HEK293T (cell line): ENCODE measurements around the gene FGF2.
"Not testable (repeated sequence)": the region's sequence is repeated elsewhere in the genome, so short reads cannot be mapped to it uniquely, and the experiment has no call there.

Source experiments
- CTCF ChIA-PET: fragments of 350-600 bp; formaldehyde crosslinking; extraction: SDS; loops from one replicate; lab custom pipeline; 2021; ENCODE audit warnings: antibody characterized with exemption, inconsistent platforms; lab: Yijun Ruan, JAX
- POLR2A ChIA-PET: fragments of 350-600 bp; formaldehyde crosslinking; extraction: SDS; loops from one replicate; lab custom pipeline; 2020; ENCODE audit warnings: antibody characterized with exemption, inconsistent platforms; lab: Yijun Ruan, JAX
- DNase-seq: peaks from one replicate; pipeline ENCODE4 v3.0.0; 2012; ENCODE audit warnings: mixed read lengths; ENCODE audit errors: extremely low spot score
- ARNT ChIP-seq: fragments of 450-650 bp; IDR thresholded peaks from 2 replicates; pipeline ENCODE4 v1.6.1; 2017; ENCODE audit warnings: mild to moderate bottlenecking
- BHLHE40 ChIP-seq: fragments of 450-650 bp; IDR thresholded peaks from 2 replicates; pipeline ENCODE4 v1.6.1; 2016; ENCODE audit warnings: mild to moderate bottlenecking, moderate library complexity, borderline replicate concordance
- CTBP1 ChIP-seq: fragments of 450-650 bp; IDR thresholded peaks from 2 replicates; pipeline ENCODE4 v1.6.1; 2016; ENCODE audit warnings: borderline replicate concordance
- ELF4 ChIP-seq: fragments of 450-650 bp; IDR thresholded peaks from 2 replicates; pipeline ENCODE4 v1.6.1; 2017; ENCODE audit warnings: antibody characterized with exemption
- FOXA1 ChIP-seq: fragments of 450-650 bp; IDR thresholded peaks from 2 replicates; pipeline ENCODE4 v1.6.1; 2016; ENCODE audit warnings: mild to moderate bottlenecking
- FOXK2 ChIP-seq: fragments of 450-650 bp; IDR thresholded peaks from 2 replicates; pipeline ENCODE4 v1.6.1; 2016; ENCODE audit warnings: mild to moderate bottlenecking
- FOXM1 ChIP-seq: fragments of 450-650 bp; IDR thresholded peaks from 2 replicates; pipeline ENCODE4 v1.6.1; 2017; ENCODE audit warnings: mild to moderate bottlenecking, borderline replicate concordance
- HDGF ChIP-seq: fragments of 450-650 bp; IDR thresholded peaks from 2 replicates; pipeline ENCODE4 v1.6.1; 2017; ENCODE audit warnings: antibody characterized with exemption, borderline replicate concordance
- L3MBTL2 ChIP-seq: fragments of 450-650 bp; conservative IDR thresholded peaks from 2 replicates; pipeline ENCODE4 v1.6.1; 2016; ENCODE audit warnings: mild to moderate bottlenecking
- LEF1 ChIP-seq: fragments of 450-650 bp; IDR thresholded peaks from 2 replicates; pipeline ENCODE4 v1.6.1; 2017; ENCODE audit warnings: mild to moderate bottlenecking, borderline replicate concordance
- NFRKB ChIP-seq: fragments of 450-650 bp; IDR thresholded peaks from 2 replicates; pipeline ENCODE4 v1.6.1; 2016; ENCODE audit warnings: mild to moderate bottlenecking, moderate library complexity
- PKNOX1 ChIP-seq: fragments of 450-650 bp; IDR thresholded peaks from 2 replicates; pipeline ENCODE4 v1.6.1; 2016
- SP1 ChIP-seq: fragments of 450-650 bp; IDR thresholded peaks from 2 replicates; pipeline ENCODE4 v1.6.1; 2017
- SUZ12 ChIP-seq: fragments of 450-650 bp; IDR thresholded peaks from 2 replicates; pipeline ENCODE4 v1.6.1; 2016; ENCODE audit warnings: mild to moderate bottlenecking
- TARDBP ChIP-seq: fragments of 450-650 bp; IDR thresholded peaks from 2 replicates; pipeline ENCODE4 v1.6.1; 2016
- ZNF384 ChIP-seq: fragments of 450-650 bp; IDR thresholded peaks from 2 replicates; pipeline ENCODE4 v1.6.1; 2016

The FGF2 gene

DNA sequence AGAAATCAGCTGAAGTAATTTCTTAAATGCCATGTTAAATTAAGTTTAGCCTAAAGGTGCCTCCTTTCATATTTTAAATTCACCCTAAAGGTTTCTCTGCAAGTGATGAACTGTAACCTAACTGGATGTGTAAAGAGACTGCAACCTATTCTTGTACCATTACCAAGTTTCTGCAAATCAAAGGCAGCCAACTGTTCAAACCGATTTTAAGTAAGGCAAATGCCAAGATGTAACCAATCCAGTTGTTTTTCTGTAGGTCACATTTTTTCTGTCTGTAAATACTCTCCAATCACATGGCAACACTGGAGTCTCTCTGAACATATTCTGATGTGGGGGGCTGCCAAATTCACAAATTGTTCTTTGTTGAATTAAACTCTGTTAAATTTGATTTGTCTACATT lies 42.4 kb upstream of the FGF2 start:
- ChIA-PET CTCF (no interaction called here), POLR2A (no interaction called here)
- TF ChIP-seq PKNOX1: no peak
- no peak for TF ChIP-seq TARDBP
- no peak for TF ChIP-seq ZNF384
- no peak for TF ChIP-seq L3MBTL2
- TF ChIP-seq ARNT: no peak
- no peak for TF ChIP-seq CTBP1
- no peak for TF ChIP-seq NFRKB
- TF ChIP-seq FOXM1: no peak
- TF ChIP-seq SUZ12: no peak
- no peak for TF ChIP-seq ELF4
- TF ChIP-seq FOXK2: no peak
- no peak for TF ChIP-seq SP1
- no peak for TF ChIP-seq HDGF
- no peak for TF ChIP-seq BHLHE40
- TF ChIP-seq LEF1: no peak
- TF ChIP-seq FOXA1: no peak
- no peak for DNase-seq

DNA sequence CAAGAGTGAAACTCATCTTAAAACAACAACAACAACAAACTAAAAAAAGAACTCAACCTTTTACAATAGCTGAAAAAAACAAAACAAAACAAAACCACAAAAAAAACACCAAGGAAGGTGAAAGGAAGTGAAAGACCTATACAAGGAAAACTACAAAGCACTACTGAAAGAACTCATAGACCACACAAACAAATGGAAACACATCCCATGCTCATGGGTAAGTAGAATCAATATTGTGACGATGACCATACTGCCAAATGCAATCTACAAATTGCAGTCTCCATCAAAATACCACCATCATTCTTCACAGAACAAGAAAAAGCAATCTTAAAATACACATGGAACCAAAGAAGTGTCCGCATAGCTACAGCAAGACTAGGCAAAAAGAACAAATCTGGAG lies 41.5 kb upstream of the FGF2 start:
- CTCF ChIA-PET: no interaction called here
- no peak for TF ChIP-seq TARDBP
- no peak for TF ChIP-seq CTBP1
- no peak for TF ChIP-seq ZNF384
- no peak for TF ChIP-seq ELF4
- no peak for TF ChIP-seq HDGF
- TF ChIP-seq SP1: no peak
- TF ChIP-seq SUZ12: no peak
- TF ChIP-seq NFRKB: no peak
- TF ChIP-seq ARNT: no peak
- TF ChIP-seq FOXK2: no peak
- TF ChIP-seq FOXA1: no peak
- TF ChIP-seq BHLHE40: no peak
- TF ChIP-seq L3MBTL2: no peak
- no peak for TF ChIP-seq FOXM1
- TF ChIP-seq PKNOX1: no peak
- TF ChIP-seq LEF1: no peak
- POLR2A ChIA-PET: no interaction called here
- no peak for DNase-seq

- CTCF ChIA-PET, POLR2A ChIA-PET: not testable (repeated sequence)
Observed at GRCh38 chr4:122786296-122786695, 40.3 kb upstream of the FGF2 start.

DNA sequence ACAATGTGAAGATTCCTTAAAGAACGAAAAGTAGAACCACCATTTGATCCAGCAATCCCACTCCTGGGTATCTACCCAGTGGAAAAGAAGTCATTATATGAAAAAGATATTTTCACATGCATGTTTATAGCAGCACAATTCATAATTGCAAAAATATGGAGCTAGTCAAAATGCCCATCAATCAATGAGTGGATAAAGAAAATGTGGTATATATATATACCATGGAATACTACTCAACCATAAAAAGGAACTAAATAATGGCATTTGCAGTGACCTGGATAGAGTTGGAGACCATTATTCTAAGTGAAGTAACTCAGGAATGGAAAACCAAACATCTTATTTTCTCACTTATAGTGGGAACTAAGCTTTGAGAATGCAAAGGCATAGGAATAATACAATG lies 39.7 kb upstream of the FGF2 start:
- POLR2A ChIA-PET, CTCF ChIA-PET, DNase-seq: not testable (repeated sequence)

More at GRCh38 chr4:122786296-122786695, 40.3 kb upstream of the FGF2 start:
- not testable (repeated sequence) for DNase-seq

DNA sequence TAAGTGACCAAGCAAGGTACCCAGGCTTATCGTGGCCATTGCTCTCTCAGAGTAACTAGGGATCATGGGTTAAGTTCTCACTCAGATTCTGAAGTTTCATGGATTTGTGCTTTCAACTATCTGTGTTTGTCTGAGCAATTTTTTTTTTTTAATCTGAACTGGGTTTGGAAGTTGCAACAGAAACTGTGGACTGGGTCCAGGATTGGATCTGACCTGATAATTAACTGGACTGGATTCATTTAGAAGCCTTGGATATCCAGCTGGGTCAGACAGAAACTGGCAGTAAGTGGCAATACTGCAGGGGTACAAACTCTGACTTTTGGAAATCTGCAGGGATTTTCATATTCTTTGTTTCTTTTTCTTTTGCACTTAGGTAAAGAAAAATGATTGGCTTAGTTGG lies 38.7 kb upstream of the FGF2 start:
- CTCF ChIA-PET: no interaction called here
- no peak for TF ChIP-seq CTBP1
- TF ChIP-seq BHLHE40: no peak
- no peak for DNase-seq
- POLR2A ChIA-PET: no interaction called here

DNA sequence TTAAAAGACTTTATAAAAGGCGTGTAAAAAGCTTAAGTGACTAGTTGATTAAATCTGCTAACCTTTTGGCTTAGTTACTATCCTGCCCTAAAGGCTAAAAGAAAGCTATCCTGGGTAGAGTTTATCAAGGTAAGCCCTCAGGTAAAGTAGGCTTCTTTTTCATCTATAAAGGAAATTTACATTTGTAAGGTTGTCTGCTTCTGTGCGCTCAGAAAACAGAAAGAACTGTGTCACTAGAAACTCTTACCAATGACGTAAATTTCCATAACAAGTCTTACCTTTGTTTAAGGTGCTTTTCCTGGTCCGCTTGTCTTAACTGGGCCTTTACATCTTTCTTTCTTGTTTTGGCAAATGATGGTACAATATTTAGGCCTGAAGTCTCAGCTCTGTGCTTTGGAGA lies 37.7 kb upstream of the FGF2 start:
- ChIA-PET POLR2A (no interaction called here), CTCF (interaction anchor here (0.6 kb wide), 1 partner anchor 1399 kb away, joined by 3 read pairs; no protein-coding TSS in a partner anchor)
- DNase-seq: no peak
- no peak for TF ChIP-seq FOXK2
- no peak for TF ChIP-seq LEF1
- no peak for TF ChIP-seq HDGF
- TF ChIP-seq SP1: no peak
- TF ChIP-seq NFRKB: no peak
- TF ChIP-seq ARNT: no peak
- no peak for TF ChIP-seq CTBP1
- TF ChIP-seq BHLHE40: no peak
- no peak for TF ChIP-seq ELF4
- no peak for TF ChIP-seq FOXA1
- no peak for TF ChIP-seq FOXM1
- TF ChIP-seq TARDBP: no peak
- TF ChIP-seq ZNF384: no peak
- no peak for TF ChIP-seq PKNOX1
- TF ChIP-seq SUZ12: no peak
- no peak for TF ChIP-seq L3MBTL2

- DNase-seq: no peak
- ChIA-PET CTCF (no interaction called here), POLR2A (interaction anchor here (0.6 kb wide), 1 partner anchor 104 kb away, joined by 3 read pairs; no protein-coding TSS in a partner anchor)
- TF ChIP-seq LEF1: no peak
- no peak for TF ChIP-seq FOXM1
- no peak for TF ChIP-seq SP1
- TF ChIP-seq ELF4: no peak
- no peak for TF ChIP-seq L3MBTL2
- TF ChIP-seq PKNOX1: no peak
- TF ChIP-seq HDGF: no peak
- TF ChIP-seq FOXK2: no peak
- TF ChIP-seq TARDBP: no peak
- no peak for TF ChIP-seq ARNT
- TF ChIP-seq CTBP1: no peak
- TF ChIP-seq BHLHE40: no peak
- TF ChIP-seq SUZ12: no peak
- no peak for TF ChIP-seq ZNF384
Observed at GRCh38 chr4:122793811-122794210, 32.8 kb upstream of the FGF2 start.
